ENCODE data around the gene ECT2.

Gene ECT2

GRCh38 chr3:172816281-172816680, 65.8 kb downstream of the ECT2 start:
- TF ChIP-seq SPI1 (IDR thresholded peaks at IDR 0.05; ENCODE audit: borderline replicate concordance, low read depth) = no peak
- no peak for TF ChIP-seq GABPA (IDR thresholded peaks at IDR 0.05; ENCODE audit: low read depth)
- TF ChIP-seq, protein P1, sequence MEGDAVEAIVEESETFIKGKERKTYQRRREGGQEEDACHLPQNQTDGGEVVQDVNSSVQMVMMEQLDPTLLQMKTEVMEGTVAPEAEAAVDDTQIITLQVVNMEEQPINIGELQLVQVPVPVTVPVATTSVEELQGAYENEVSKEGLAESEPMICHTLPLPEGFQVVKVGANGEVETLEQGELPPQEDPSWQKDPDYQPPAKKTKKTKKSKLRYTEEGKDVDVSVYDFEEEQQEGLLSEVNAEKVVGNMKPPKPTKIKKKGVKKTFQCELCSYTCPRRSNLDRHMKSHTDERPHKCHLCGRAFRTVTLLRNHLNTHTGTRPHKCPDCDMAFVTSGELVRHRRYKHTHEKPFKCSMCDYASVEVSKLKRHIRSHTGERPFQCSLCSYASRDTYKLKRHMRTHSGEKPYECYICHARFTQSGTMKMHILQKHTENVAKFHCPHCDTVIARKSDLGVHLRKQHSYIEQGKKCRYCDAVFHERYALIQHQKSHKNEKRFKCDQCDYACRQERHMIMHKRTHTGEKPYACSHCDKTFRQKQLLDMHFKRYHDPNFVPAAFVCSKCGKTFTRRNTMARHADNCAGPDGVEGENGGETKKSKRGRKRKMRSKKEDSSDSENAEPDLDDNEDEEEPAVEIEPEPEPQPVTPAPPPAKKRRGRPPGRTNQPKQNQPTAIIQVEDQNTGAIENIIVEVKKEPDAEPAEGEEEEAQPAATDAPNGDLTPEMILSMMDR (IDR thresholded peaks at IDR 0.05; ENCODE audit: insufficient read depth, low read length) = no peak
- TF ChIP-seq REST (IDR thresholded peaks at IDR 0.05; ENCODE audit: insufficient replicate concordance, low read depth) = no peak
- no peak for TF ChIP-seq POLR2AphosphoS5 (IDR thresholded peaks at IDR 0.05; ENCODE audit: low read depth)
- Histone ChIP-seq H3K27ac (replicated peaks) (no peak overlapping the region), H3K27me3 (ENCODE audit: insufficient read depth, poor library complexity, severe bottlenecking) (no peaks in the 10 kb centered on the region), H3K4me3 (replicated peaks; ENCODE audit: insufficient read depth, low read length) (no peak overlapping the region)
- no peak for DNase-seq (ENCODE audit: low read depth in 1 of 2, low spot score in 1 of 2)

- no peak for TF ChIP-seq POLR2AphosphoS5 (IDR thresholded peaks at IDR 0.05; ENCODE audit: low read depth)
- TF ChIP-seq REST (IDR thresholded peaks at IDR 0.05; ENCODE audit: insufficient replicate concordance, low read depth) = no peak
- no peak for TF ChIP-seq GABPA (IDR thresholded peaks at IDR 0.05; ENCODE audit: low read depth)
- TF ChIP-seq SPI1 (IDR thresholded peaks at IDR 0.05; ENCODE audit: borderline replicate concordance, low read depth) = no peak
- TF ChIP-seq, protein P1 (IDR thresholded peaks at IDR 0.05; ENCODE audit: insufficient read depth, low read length) = no peak
- no peaks in the 10 kb centered on the region for H3K27me3 ChIP-seq (ENCODE audit: insufficient read depth, poor library complexity, severe bottlenecking)
- no peak for DNase-seq (ENCODE audit: low read depth in 1 of 2, low spot score in 1 of 2)
- H3K4me3 ChIP-seq (replicated peaks; ENCODE audit: insufficient read depth, low read length) = no peak overlapping the region
- no peak overlapping the region for H3K27ac ChIP-seq (replicated peaks)
Measured at GRCh38 chr3:172816968-172817367, 66.4 kb downstream of the ECT2 start.

GRCh38 chr3:172820492-172820891, 70.0 kb downstream of the ECT2 start:
- TF ChIP-seq REST (IDR thresholded peaks at IDR 0.05; ENCODE audit: insufficient replicate concordance, low read depth) (no peak), GABPA (IDR thresholded peaks at IDR 0.05; ENCODE audit: low read depth) (no peak), POLR2AphosphoS5 (IDR thresholded peaks at IDR 0.05; ENCODE audit: low read depth) (no peak), SPI1 (IDR thresholded peaks at IDR 0.05; ENCODE audit: borderline replicate concordance, low read depth) (no peak)
- TF ChIP-seq, protein P1 (IDR thresholded peaks at IDR 0.05; ENCODE audit: insufficient read depth, low read length) = no peak

More at GRCh38 chr3:172820492-172820891, 70.0 kb downstream of the ECT2 start:
- H3K27ac ChIP-seq (replicated peaks) = no peak overlapping the region
- H3K27me3 ChIP-seq (ENCODE audit: insufficient read depth, poor library complexity, severe bottlenecking) = no peaks in the 10 kb centered on the region
- H3K4me3 ChIP-seq (replicated peaks; ENCODE audit: insufficient read depth, low read length) = no peak overlapping the region
- no peak for DNase-seq (ENCODE audit: low read depth in 1 of 2, low spot score in 1 of 2)
